ENCODE measurements around the gene PPIL1.
A peak's percentile ranks its signal among the peaks of the same experiment; 100 is the strongest.

PPIL1 gene

DNA sequence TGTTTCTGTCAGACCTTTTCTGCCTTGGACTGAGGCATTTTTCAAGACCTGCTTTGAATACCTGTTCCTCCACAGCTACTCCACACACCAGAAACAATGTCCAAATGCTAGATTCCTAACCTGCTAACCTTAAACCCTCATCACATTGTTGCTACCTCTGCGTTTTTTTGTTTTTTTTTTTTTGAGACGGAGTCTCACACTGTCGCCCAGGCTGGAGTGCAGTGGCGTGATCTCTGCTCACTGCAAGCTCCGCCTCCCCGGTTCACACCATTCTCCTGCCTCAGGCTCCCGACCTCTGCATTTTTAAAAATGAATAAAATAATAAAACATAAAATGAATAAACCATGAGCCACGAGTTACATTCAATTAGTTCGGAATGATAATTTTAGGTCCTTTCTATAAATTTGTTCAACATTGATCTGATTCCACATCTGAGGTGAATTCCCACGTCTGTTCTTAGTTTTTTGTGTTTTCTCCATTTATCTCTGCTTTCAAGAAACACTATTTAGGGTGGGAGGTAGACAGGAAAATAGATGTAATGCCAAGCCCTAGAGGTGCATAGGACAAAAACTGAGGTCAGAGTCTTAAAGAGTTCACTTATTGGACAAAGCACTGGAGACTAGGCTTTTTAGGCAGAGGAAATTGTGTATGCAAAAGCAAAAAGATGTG lies 12.5 kb upstream of the PPIL1 start:
- DNase-seq, result no peak
- Histone ChIP-seq H2BK120ac (ENCODE audit: low read depth, low read length) (no peak overlapping the region), H2BK15ac (replicated peaks; ENCODE audit: low read depth) (no peak overlapping the region), H4K5ac (ENCODE audit: low read length) (no peak overlapping the region), H3K18ac (ENCODE audit: low read length) (no peak overlapping the region), H3K36me3 (ENCODE audit: control insufficient read depth, insufficient read depth, low read length) (no peaks in the 10 kb centered on the region), H3K4me2 (ENCODE audit: low read length) (no peak overlapping the region), H3K9ac (ENCODE audit: low read length) (peak overlapping the region; percentile 40), H3K27me3 (ENCODE audit: insufficient read depth, low read length, poor library complexity) (no peaks in the 10 kb centered on the region), H3K23ac (ENCODE audit: low read length) (no peak overlapping the region), H3K27ac (ENCODE audit: low read depth, low read length) (no peak overlapping the region), H3K56ac (ENCODE audit: low read length) (peak overlapping the region; percentile 34), H3K4me1 (ENCODE audit: control insufficient read depth, low read depth, low read length) (no peaks in the 10 kb centered on the region), H3K79me1 (ENCODE audit: low read length) (peaks cover 2% of the 10 kb centered on the region), H4K8ac (ENCODE audit: low read depth, low read length) (no peak overlapping the region), H3K4ac (ENCODE audit: low read depth, low read length) (no peak overlapping the region), H2AK5ac (ENCODE audit: low read length) (no peak overlapping the region), H2BK5ac (ENCODE audit: low read length) (no peak overlapping the region), H3K79me2 (ENCODE audit: control insufficient read depth, insufficient read depth, low read length) (no peaks in the 10 kb centered on the region), H3K4me3 (ENCODE audit: low read length) (no peak overlapping the region)
- no CpG with 5 or more reads among the region's 10 CpGs for WGBS (ENCODE audit: extremely low coverage, insufficient coverage, low lambda C conversion rate)

DNA sequence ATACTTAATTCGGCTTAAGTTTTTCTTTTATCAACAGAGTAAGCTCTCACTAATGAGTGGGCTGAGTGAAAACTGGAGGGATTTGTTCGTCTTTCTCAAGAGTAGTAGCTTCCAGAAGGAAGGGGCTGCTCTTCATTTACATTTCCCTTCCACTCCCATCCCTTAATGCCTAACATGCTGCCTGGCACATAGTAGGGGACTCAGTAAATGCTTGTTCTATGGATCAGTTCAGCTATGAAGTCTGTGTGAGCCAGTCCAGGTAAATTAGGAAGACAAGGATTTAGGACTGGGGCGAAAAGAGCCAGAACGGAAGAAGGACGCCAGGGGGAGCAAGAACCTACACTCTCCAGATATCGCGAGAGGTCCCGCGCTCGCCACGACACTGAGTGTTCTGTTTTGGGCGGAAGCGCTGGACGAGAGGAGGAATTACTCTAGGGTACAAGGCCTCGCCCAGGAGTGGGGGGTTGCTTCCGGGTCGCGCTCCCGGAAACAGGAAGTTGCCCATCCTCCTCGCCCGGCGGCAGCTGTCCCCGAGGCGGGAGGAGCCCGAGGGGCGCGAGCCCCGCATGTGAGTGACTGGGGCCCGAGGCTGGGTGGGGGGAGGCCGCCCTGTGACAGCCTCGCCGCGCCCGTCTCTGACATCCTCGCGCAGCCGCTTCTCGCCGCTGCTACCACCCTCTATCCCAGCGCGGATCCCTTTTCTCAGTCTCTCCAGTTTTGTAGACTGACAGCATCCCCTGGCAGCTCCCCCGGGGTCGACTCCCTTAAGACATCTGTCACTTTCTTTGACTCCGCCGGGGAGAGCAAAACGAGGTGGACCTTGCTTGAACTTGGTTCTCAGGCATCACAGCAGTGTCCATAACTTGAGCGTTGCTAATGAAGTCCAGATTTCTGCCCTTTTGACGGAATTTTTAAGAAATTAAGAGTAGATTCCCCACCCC lies 11.1 kb upstream of the PPIL1 start, which contains the start of gene C6orf89:
TSS of gene C6orf89 (plus strand) at position 492 of the 941 bp plus-strand sequence. CDS start 13,493 bp downstream, outside the sequence.
- peak within 1 kb of the TSS; percentile 95 for H4K8ac ChIP-seq (ENCODE audit: low read depth, low read length)
- no peaks in the 10 kb centered on the region for H3K4me1 ChIP-seq (ENCODE audit: control insufficient read depth, low read depth, low read length)
- H3K23ac ChIP-seq (ENCODE audit: low read length), result no peak within 1 kb of the TSS
- no peaks in the 10 kb centered on the region for H3K36me3 ChIP-seq (ENCODE audit: control insufficient read depth, insufficient read depth, low read length)
- H3K4me3 ChIP-seq (ENCODE audit: low read length), result peak within 1 kb of the TSS; percentile 76
- H3K9ac ChIP-seq (ENCODE audit: low read length), result peak within 1 kb of the TSS; percentile 80
- no peak within 1 kb of the TSS for H2BK15ac ChIP-seq (replicated peaks; ENCODE audit: low read depth)
- peak within 1 kb of the TSS; percentile 53 for H3K4me2 ChIP-seq (ENCODE audit: low read length)
- H3K79me1 ChIP-seq (ENCODE audit: low read length), result peaks cover 2% of the 10 kb centered on the region
- peak within 1 kb of the TSS; percentile 82 for H3K18ac ChIP-seq (ENCODE audit: low read length)
- no peak within 1 kb of the TSS for H2AK5ac ChIP-seq (ENCODE audit: low read length)
- WGBS (ENCODE audit: extremely low coverage, insufficient coverage, low lambda C conversion rate), result no CpG with 5 or more reads among the region's 48 CpGs
- peak within 1 kb of the TSS; percentile 86 for H3K56ac ChIP-seq (ENCODE audit: low read length)
- no peaks in the 10 kb centered on the region for H3K79me2 ChIP-seq (ENCODE audit: control insufficient read depth, insufficient read depth, low read length)
- H3K27ac ChIP-seq (ENCODE audit: low read depth, low read length), result no peak within 1 kb of the TSS
- H2BK120ac ChIP-seq (ENCODE audit: low read depth, low read length), result no peak within 1 kb of the TSS
- peak within 1 kb of the TSS; percentile 76 for H4K5ac ChIP-seq (ENCODE audit: low read length)
- peak; percentile 99 for DNase-seq
- no peak within 1 kb of the TSS for H2BK5ac ChIP-seq (ENCODE audit: low read length)
- H3K4ac ChIP-seq (ENCODE audit: low read depth, low read length), result no peak within 1 kb of the TSS
- H3K27me3 ChIP-seq (ENCODE audit: insufficient read depth, low read length, poor library complexity), result no peaks in the 10 kb centered on the region

DNA sequence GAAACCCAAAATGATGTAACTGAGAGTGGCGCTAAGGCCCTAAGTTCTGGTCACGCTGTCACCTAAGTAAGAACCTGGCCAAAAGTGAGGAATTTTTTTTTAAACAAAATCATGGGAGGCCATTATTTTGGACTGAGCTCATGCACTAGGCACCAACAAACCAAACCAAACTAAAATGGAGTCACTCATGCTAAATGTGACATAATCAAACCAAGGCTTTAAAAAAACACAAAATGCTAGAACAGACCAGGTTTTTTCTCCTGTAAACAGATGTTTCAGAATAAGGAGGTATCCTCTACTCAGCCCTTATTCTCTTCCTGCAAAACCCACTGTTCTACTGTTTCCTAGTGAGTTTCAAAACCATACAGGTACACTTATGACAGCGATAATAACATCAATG lies 10.0 kb upstream of the PPIL1 start:
- Histone ChIP-seq H3K4me1 (ENCODE audit: control insufficient read depth, low read depth, low read length) (no peaks in the 10 kb centered on the region), H2BK15ac (replicated peaks; ENCODE audit: low read depth) (no peak overlapping the region), H3K36me3 (ENCODE audit: control insufficient read depth, insufficient read depth, low read length) (no peaks in the 10 kb centered on the region), H2BK5ac (ENCODE audit: low read length) (no peak overlapping the region), H4K5ac (ENCODE audit: low read length) (no peak overlapping the region), H3K18ac (ENCODE audit: low read length) (no peak overlapping the region), H3K23ac (ENCODE audit: low read length) (no peak overlapping the region), H3K9ac (ENCODE audit: low read length) (no peak overlapping the region), H3K79me1 (ENCODE audit: low read length) (peaks cover 2% of the 10 kb centered on the region), H3K4me2 (ENCODE audit: low read length) (no peak overlapping the region), H3K56ac (ENCODE audit: low read length) (no peak overlapping the region), H2AK5ac (ENCODE audit: low read length) (no peak overlapping the region), H3K27me3 (ENCODE audit: insufficient read depth, low read length, poor library complexity) (no peaks in the 10 kb centered on the region), H3K79me2 (ENCODE audit: control insufficient read depth, insufficient read depth, low read length) (no peaks in the 10 kb centered on the region), H3K27ac (ENCODE audit: low read depth, low read length) (no peak overlapping the region), H3K4ac (ENCODE audit: low read depth, low read length) (no peak overlapping the region), H3K4me3 (ENCODE audit: low read length) (no peak overlapping the region), H4K8ac (ENCODE audit: low read depth, low read length) (no peak overlapping the region), H2BK120ac (ENCODE audit: low read depth, low read length) (no peak overlapping the region)
- DNase-seq, result no peak
- WGBS (ENCODE audit: extremely low coverage, insufficient coverage, low lambda C conversion rate), result no CpG with 5 or more reads among the region's 3 CpGs

DNA sequence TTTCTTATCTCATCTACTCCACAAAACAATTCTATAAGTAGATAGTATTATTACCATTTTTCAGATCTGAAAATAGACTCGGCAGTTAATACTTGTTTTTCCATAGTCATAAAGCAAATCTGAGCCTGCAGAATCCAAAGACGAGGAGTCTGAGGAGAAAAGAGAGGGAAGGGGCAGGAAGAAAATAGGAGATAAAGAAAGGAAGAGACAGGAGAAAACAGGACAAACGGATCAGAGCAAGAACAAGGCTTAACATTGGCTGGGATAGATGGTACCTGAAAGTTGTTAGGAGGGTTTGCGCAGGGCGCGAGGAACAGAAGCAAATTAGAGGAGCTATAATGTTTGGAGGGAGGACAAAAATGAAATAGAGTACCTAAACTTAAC lies 639 bp upstream of the PPIL1 start:
- H3K4me2 ChIP-seq (ENCODE audit: low read length), result peak overlapping the region; percentile 38
- no CpG with 5 or more reads among the region's 6 CpGs for WGBS (ENCODE audit: extremely low coverage, insufficient coverage, low lambda C conversion rate)
- no peak overlapping the region for H2BK5ac ChIP-seq (ENCODE audit: low read length)
- H3K9ac ChIP-seq (ENCODE audit: low read length), result peak overlapping the region; percentile 73
- no peak overlapping the region for H4K5ac ChIP-seq (ENCODE audit: low read length)
- no peak overlapping the region for H3K4ac ChIP-seq (ENCODE audit: low read depth, low read length)
- no peak overlapping the region for H2BK120ac ChIP-seq (ENCODE audit: low read depth, low read length)
- H3K18ac ChIP-seq (ENCODE audit: low read length), result no peak overlapping the region
- H2AK5ac ChIP-seq (ENCODE audit: low read length), result no peak overlapping the region
- no peaks in the 10 kb centered on the region for H3K27me3 ChIP-seq (ENCODE audit: insufficient read depth, low read length, poor library complexity)
- H3K79me1 ChIP-seq (ENCODE audit: low read length), result no peaks in the 10 kb centered on the region
- H3K36me3 ChIP-seq (ENCODE audit: control insufficient read depth, insufficient read depth, low read length), result no peaks in the 10 kb centered on the region
- H3K4me3 ChIP-seq (ENCODE audit: low read length), result no peak overlapping the region
- no peak overlapping the region for H3K27ac ChIP-seq (ENCODE audit: low read depth, low read length)
- H3K79me2 ChIP-seq (ENCODE audit: control insufficient read depth, insufficient read depth, low read length), result peaks cover 5% of the 10 kb centered on the region
- H3K4me1 ChIP-seq (ENCODE audit: control insufficient read depth, low read depth, low read length), result no peaks in the 10 kb centered on the region
- no peak for DNase-seq
- H3K56ac ChIP-seq (ENCODE audit: low read length), result peak overlapping the region; percentile 88
- H3K23ac ChIP-seq (ENCODE audit: low read length), result no peak overlapping the region
- no peak overlapping the region for H2BK15ac ChIP-seq (replicated peaks; ENCODE audit: low read depth)
- no peak overlapping the region for H4K8ac ChIP-seq (ENCODE audit: low read depth, low read length)

DNA sequence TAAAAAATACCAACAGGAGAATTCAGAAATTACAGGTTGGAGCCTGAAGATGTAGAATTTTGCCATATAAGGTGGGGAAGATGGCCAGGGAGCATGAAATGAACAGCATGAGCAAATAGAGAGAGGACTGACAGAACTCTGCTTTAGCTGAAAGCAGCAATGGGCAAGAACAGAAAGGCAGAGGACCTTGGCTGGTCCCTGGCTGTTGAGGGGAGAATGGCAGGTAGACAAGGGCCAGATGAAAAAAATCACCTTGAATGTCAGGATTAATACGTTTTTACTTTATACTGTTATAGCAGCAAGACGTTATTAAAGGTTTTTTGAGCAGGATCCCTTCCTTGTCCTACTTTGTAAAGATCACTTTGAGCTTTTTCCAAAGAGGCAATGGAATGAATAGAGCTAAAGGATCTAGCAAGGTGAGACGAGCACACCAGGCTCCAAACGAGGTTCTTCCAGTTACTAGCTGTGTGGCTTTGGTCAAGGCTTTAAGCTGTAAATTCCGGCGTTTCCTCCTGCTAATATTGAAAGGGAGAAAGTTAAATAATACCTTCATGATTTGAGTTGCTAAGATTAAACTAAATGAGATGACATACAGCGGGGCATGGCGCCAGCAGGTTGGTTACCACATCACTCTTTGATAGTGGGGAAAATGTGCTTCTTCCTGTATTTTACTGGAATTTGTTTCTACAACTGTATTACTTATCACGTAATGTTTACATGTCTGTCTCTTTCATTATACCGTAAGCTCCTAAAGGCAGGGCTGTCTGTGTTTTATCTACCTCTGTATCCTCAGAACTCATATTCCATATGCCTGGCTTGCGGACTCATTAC lies 776 bp downstream of the PPIL1 start:
- Histone ChIP-seq H2BK15ac (replicated peaks; ENCODE audit: low read depth) (no peak overlapping the region), H3K79me1 (ENCODE audit: low read length) (no peaks in the 10 kb centered on the region), H3K23ac (ENCODE audit: low read length) (no peak overlapping the region), H3K9ac (ENCODE audit: low read length) (peak overlapping the region; percentile 73), H3K4ac (ENCODE audit: low read depth, low read length) (peak overlapping the region; percentile 77), H2AK5ac (ENCODE audit: low read length) (no peak overlapping the region), H4K5ac (ENCODE audit: low read length) (no peak overlapping the region), H3K4me3 (ENCODE audit: low read length) (peak overlapping the region; percentile 54), H3K56ac (ENCODE audit: low read length) (peak overlapping the region; percentile 88), H3K36me3 (ENCODE audit: control insufficient read depth, insufficient read depth, low read length) (no peaks in the 10 kb centered on the region), H3K18ac (ENCODE audit: low read length) (peak overlapping the region; percentile 98), H3K4me1 (ENCODE audit: control insufficient read depth, low read depth, low read length) (no peaks in the 10 kb centered on the region), H2BK5ac (ENCODE audit: low read length) (no peak overlapping the region), H3K27ac (ENCODE audit: low read depth, low read length) (no peak overlapping the region), H3K27me3 (ENCODE audit: insufficient read depth, low read length, poor library complexity) (no peaks in the 10 kb centered on the region), H4K8ac (ENCODE audit: low read depth, low read length) (no peak overlapping the region), H3K79me2 (ENCODE audit: control insufficient read depth, insufficient read depth, low read length) (peaks cover 7% of the 10 kb centered on the region), H3K4me2 (ENCODE audit: low read length) (peak overlapping the region; percentile 30), H2BK120ac (ENCODE audit: low read depth, low read length) (no peak overlapping the region)
- no CpG with 5 or more reads among the region's 11 CpGs for WGBS (ENCODE audit: extremely low coverage, insufficient coverage, low lambda C conversion rate)
- DNase-seq, result peak; percentile 51

Measured in mesendoderm (in vitro differentiated cells).